ENCODE results near the gene PRRX2. TPM values are rescaled to one million over a fixed set of nuclear protein-coding genes. Genes with fewer than 3 reads are reported as not detected.

Gene PRRX2
- total and polyA plus RNA-seq, 9 donors, result 0.20 to 4.0 (median 0.77) TPM

DNA sequence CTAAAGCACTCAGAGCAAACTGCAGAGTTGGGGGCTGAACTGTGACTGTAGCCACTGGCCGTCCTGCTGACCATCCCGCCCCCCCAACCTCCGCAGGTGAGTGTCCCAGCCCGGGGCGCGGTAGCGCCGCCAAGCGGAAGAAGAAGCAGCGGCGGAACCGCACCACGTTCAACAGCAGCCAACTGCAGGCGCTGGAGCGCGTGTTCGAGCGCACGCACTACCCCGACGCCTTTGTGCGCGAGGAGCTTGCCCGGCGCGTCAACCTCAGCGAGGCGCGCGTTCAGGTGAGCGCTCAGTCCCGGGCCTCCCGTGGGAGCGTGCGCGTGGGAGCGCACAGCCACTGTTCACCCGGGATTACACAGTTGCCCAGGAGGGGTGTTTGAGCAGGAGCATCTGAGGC, 53.7 kb downstream of the PRRX2 start:
- intact Hi-C loops (cut with DNase I), result no loop called here

DNA sequence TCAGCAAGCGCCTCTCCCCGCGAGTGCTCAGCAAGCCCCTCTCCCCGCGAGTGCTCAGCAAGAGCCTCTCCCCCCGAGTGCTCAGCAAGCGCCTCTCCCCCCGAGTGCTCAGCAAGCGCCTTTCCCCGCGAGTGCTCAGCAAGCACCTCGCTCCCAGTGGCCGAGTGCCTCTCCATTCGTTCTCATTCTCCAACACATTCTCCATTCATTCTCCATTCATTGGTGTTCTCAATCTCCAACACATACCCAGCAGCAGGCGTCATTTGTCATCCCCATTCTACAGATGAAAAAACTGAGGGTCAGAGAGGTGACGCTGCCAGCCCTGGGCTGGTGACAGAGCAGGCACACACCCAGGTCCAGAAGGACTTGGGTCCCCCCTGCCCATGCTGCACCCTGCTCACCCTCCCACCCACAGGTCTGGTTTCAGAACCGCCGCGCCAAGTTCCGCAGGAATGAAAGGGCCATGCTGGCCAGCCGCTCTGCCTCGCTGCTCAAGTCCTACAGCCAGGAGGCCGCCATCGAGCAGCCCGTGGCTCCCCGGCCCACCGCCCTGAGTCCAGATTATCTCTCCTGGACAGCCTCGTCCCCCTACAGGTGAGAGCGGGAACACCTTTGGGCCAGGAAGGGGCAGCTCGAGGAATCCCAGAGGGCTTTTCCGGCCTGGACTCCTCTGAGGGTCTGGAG, 54.9 kb downstream of the PRRX2 start:
- H3K27ac ChIP-seq, result no peak overlapping the region
- no peaks in the 10 kb centered on the region for H3K27me3 ChIP-seq
- no peak overlapping the region for H3K4me3 ChIP-seq
- intact Hi-C loops (cut with DNase I), result no loop called here
- H3K9me3 ChIP-seq, result no peaks in the 10 kb centered on the region
- no peaks in the 10 kb centered on the region for H3K36me3 ChIP-seq
- no peak for DNase-seq
- no peak for TF ChIP-seq EP300 (IDR thresholded peaks at IDR 0.05)
- no peak for TF ChIP-seq POLR2A (IDR thresholded peaks at IDR 0.05)
- TF ChIP-seq, protein P1, sequence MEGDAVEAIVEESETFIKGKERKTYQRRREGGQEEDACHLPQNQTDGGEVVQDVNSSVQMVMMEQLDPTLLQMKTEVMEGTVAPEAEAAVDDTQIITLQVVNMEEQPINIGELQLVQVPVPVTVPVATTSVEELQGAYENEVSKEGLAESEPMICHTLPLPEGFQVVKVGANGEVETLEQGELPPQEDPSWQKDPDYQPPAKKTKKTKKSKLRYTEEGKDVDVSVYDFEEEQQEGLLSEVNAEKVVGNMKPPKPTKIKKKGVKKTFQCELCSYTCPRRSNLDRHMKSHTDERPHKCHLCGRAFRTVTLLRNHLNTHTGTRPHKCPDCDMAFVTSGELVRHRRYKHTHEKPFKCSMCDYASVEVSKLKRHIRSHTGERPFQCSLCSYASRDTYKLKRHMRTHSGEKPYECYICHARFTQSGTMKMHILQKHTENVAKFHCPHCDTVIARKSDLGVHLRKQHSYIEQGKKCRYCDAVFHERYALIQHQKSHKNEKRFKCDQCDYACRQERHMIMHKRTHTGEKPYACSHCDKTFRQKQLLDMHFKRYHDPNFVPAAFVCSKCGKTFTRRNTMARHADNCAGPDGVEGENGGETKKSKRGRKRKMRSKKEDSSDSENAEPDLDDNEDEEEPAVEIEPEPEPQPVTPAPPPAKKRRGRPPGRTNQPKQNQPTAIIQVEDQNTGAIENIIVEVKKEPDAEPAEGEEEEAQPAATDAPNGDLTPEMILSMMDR (IDR thresholded peaks at IDR 0.05), result no peak
- no peaks in the 10 kb centered on the region for H3K4me1 ChIP-seq (ENCODE audit: insufficient read depth)
- WGBS, 3 donors, result 77 to 85% (median 84%) methylated on average over 31 of the region's 31 CpGs

More for the DNA sequence above, 53.7 kb downstream of the PRRX2 start:
- DNase-seq, result no peak
- TF ChIP-seq, protein P1 (IDR thresholded peaks at IDR 0.05), result no peak
- TF ChIP-seq POLR2A (IDR thresholded peaks at IDR 0.05), result no peak
- no peak for TF ChIP-seq EP300 (IDR thresholded peaks at IDR 0.05)
- Histone ChIP-seq H3K27me3 (no peaks in the 10 kb centered on the region), H3K4me3 (no peak overlapping the region), H3K27ac (no peak overlapping the region), H3K9me3 (no peaks in the 10 kb centered on the region), H3K4me1 (ENCODE audit: insufficient read depth) (no peaks in the 10 kb centered on the region), H3K36me3 (no peaks in the 10 kb centered on the region)
- 51 to 77% (median 65%) methylated on average over 37 to 38 of the region's 38 CpGs for WGBS, 3 donors

DNA sequence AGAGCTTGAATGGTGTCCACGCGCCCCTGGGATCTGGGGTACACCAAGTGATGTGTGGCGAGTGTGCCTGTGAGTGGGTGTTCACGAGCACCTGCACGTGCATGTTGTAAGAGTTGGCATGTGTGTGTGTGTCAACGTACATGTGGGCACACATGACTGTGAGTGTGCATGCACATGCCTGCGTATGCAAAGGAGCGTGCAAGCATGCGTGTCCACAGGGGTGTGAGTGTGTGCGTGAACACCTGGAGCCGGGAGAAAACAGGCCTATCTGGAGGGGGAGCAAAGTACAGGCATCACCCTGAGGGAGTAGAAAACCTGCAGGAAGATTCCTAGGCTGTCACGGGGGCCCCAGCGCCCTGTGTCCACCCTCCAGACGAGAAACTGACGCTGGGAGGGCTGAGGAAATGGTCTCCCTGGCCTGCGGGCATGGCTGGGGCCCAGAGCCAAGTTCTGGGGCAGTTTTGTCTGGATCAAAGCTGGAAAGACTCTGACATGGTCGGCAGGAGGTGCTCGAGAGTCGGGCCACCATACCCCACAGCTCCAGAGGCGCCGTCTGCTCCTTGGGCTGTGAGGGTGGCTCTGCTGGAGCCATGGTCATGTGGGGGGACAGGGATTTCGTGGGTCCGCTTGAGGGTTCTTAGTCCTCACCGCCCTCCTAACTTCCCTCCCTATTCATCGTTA, 55.6 kb downstream of the PRRX2 start:
- WGBS, 3 donors, result 84 to 87% (median 85%) methylated on average over 25 of the region's 25 CpGs
- no peak overlapping the region for H3K4me3 ChIP-seq
- H3K36me3 ChIP-seq, result no peaks in the 10 kb centered on the region
- no peaks in the 10 kb centered on the region for H3K4me1 ChIP-seq (ENCODE audit: insufficient read depth)
- no peaks in the 10 kb centered on the region for H3K9me3 ChIP-seq
- TF ChIP-seq, protein P1 (IDR thresholded peaks at IDR 0.05), result no peak
- TF ChIP-seq EP300 (IDR thresholded peaks at IDR 0.05) (no peak), POLR2A (IDR thresholded peaks at IDR 0.05) (no peak)
- intact Hi-C loops (cut with DNase I), result no loop called here
- DNase-seq, result no peak
- H3K27me3 ChIP-seq, result no peaks in the 10 kb centered on the region
- no peak overlapping the region for H3K27ac ChIP-seq

DNA sequence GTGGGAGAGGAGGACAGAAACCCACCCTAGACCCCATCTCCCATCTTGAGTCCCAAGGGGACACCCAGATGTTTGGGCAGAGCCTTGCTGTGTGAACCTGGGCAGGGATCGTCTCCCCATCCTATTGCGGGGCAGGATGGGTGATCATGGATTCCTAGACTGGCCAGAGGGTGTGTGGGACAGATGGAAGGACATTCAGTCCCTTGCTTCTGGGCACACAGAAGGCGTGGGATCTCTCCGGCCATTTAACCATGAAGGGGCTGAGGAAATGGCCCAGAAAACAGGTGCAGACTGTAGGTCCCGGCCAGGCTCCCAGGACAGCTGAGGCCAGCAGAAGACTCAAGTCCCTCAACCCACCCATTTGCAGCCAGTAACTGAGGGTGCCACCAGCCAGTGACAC, 57.5 kb downstream of the PRRX2 start:
- Histone ChIP-seq H3K4me3 (no peak overlapping the region), H3K27ac (no peak overlapping the region), H3K4me1 (ENCODE audit: insufficient read depth) (no peaks in the 10 kb centered on the region), H3K9me3 (no peaks in the 10 kb centered on the region), H3K36me3 (no peaks in the 10 kb centered on the region), H3K27me3 (no peaks in the 10 kb centered on the region)
- WGBS, 3 donors, result 90 to 95% (median 95%) methylated on average over 5 of the region's 5 CpGs
- TF ChIP-seq POLR2A (IDR thresholded peaks at IDR 0.05) (no peak), EP300 (IDR thresholded peaks at IDR 0.05) (no peak)
- TF ChIP-seq, protein P1 (IDR thresholded peaks at IDR 0.05), result no peak
- DNase-seq, result no peak
- intact Hi-C loops (cut with DNase I), result no loop called here
